Ecto neural progenitor cell (in vitro differentiated cells): Measurements from ENCODE around the gene GGA1.

Experiments used
- DNase-seq: peaks from one replicate; pipeline ENCODE4 v3.0.0-alpha.2; 2018; ENCODE audit warnings: low spot score

Gene GGA1

DNA sequence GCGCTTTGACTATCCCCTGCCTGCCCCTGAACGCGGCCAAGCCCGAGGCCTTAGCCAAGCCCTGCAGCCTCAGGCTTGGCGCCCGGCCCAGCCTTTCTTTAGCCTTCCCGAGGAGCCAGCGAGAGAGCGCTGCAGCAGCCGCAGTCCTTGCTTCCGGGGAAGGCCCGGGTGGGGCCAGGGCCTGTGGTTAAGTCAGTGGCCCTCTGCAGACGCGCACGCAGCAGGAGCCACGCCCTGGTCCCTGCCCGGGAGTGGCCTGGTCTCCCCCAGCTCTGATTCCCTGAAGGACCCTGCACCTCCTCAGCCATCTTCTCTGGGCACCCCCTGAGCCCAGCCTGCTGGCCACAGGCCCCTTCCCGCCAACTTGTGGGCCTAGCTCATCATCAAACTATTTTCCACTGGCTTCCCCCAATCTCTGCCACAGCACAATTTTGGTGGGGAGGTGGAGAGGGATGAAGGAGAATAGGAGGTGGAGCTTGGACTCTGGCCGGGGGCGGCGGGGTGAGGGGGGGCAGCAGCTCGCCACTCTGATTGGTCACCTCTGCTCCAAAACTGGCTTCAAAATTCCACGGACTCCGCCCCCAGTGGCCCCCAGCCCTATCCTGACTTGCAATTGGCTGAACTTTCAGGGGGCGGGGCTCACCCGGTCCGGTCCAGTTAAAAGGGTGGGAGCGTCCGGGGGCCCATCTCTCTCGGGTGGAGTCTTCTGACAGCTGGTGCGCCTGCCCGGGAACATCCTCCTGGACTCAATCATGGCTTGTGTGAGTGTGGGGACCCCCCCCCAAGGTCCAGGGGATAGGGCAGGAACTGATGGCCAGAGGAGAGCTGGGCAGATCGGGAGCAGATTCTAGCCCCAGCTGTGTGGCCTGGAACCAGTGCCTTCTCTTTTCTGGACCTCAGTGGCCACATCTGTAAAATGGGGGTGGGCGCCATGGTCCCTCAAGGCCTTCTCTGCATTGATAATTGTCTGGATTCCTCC lies 66.6 kb downstream of the GGA1 start, which contains the start of gene LGALS1:
LGALS1 (plus strand) TSS at position 686 of the 979 bp plus-strand sequence; CDS start at position 753, 67 bp downstream.
- peak; percentile 76 for DNase-seq

DNA sequence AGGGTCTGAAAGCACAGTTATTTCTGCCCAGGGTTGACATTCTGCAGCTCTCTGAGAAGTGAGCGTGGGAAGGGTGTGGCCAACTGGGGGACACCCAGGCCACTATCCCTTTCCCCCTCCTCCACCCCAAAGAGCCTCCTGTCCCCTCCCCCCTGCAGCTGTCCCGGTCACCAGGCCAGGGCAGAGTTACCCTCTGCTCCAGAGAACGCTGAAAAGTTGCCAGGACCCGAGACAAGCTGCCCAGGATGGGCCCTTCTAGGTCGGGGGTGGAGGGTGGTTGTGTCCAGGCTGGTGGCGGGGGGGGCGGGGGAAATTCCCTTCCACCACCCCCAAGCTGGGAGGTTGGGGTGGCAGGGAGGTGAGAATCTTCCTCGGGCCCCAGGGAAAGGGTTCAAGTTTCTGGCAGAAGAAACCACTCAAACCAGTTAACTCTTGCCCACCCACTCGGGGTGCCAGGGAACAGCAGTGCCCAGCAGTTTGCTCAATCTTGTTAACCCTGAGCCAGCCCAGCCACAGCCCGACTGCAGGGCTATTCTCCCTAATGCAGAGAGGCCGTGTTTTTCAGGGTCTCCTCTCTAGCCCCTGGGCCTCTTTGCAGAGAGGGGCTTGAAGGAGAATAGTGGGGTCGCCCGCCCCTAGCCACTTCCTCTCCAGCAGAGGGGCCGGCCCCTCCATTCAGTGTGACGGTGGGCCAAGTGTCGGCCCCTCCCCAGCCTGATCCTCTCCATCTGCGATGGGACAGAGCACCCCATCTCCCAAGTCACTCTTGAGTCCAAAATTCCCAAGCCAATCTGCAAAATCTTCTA lies 67.5 kb downstream of the GGA1 start:
- no peak for DNase-seq

- DNase-seq, result peak; percentile 80
These were observed 68.3 kb downstream of the GGA1 start for GRCh38 chr22:37676736-37677492.

DNA sequence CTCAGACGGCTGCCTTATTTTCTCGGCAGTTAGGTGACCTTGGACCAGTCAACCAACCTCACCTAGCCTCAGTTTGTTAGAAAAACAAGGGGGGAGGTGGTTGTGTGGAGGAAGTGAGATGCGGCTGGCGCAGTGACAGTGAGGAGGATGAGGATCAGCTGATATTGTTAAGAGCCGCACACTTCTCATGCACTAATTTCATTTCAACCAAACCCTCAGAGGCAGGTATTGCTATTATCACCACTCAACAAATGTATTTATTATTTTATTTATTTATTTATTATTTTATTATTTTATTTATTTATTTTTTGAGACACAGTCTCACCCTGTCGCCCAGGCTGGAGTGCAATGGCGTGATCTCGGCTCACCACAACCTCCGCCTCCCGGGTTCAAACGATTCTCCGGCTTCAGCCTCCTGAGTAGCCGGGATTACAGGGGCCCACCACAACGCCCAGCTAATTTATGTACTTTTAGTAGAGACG lies 68.9 kb downstream of the GGA1 start:
- DNase-seq, result no peak

DNA sequence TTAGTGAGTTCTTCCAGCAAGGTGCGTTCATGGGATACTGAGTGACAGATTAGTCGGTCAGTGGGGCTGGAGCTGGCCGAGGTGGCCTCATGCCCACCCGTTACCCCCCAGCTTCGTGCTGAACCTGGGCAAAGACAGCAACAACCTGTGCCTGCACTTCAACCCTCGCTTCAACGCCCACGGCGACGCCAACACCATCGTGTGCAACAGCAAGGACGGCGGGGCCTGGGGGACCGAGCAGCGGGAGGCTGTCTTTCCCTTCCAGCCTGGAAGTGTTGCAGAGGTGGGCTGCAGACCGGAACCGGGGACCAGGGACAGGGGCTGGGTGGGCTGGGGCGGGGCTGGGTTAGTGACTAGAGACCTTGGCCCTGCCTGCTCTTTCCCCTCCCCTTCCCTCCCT lies 69.7 kb downstream of the GGA1 start:
- DNase-seq, result no peak

GRCh38 chr22:37679670-37680069 lies 71.0 kb downstream of the GGA1 start:
- no peak for DNase-seq

DNA sequence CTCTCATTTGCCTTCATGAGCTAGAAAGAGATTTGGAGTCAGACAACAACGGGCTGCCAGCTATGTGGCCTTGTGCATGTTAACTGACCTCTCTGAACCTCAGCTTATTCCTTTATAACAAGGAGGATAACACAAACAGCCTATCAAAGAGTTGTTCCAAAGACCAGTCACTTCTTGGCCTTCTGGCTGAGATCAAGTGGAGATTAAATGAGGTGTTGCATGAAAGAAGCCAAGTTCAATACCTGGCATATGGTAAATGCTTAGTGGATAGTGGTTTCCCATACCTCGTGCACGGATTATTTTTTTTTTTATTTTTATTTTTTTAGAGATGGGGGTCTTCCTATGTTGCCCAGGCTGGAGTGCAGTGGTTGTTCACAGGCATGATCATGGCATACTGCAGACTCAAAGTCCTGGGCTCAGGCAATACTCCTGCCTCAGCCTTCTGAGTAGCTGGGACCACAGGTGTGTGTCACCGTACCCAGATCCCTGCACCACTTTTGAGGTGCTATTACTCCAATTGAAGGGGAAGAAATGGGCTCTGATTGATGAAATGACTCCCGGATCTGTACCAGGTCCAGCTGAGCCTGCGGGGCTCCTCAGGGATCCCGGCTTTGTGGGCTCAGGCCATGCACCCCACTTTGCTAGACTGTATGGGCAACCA lies 71.7 kb downstream of the GGA1 start:
- no peak for DNase-seq

DNA sequence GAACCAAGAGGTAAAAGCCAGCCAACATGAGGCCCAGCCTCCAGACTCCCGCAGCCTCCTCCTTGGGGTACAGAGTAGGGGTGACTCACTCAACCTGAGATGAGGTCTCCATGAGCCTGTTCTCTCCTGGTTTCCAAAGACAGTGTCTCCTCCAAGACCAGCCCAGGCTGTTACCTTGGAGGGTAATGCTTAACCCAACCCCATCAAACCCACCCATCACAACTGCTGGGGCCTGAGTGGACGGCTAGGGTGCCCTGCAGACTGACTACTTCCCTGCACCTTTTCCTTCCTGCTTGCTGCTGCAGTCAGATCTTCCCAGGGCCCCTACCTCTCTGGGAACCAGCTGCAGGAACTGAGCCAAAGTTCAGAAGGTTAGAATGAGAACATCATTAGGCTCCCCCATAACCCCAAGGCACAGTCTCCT lies 72.4 kb downstream of the GGA1 start:
- no peak for DNase-seq

DNA sequence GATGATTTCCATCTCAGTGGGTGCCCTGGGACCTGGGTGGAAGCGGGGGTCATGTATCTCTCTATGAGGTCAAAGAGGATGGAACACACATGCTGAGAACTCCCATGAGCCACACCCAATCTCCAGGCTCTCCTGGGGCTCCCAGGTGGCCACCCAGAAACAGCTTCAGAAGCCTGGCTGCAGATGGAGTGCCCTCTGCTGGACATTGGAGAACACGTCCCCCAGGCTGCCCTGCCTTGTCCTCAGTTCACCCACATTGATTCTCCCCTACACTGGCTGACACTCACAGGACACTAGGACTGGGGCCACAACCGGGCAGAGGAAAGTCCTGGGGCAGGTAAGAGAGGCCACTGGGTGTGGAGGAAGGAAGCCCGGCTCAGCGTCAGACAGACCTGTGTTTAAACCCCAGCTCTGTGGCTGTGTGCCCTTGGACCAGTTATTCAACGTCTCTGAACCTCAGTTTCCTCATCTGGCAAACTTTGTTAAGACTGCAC lies 73.0 kb downstream of the GGA1 start:
- peak; percentile 84 for DNase-seq
